ENCODE measurements around the gene TIGD4. TPM values are rescaled to one million over a fixed set of nuclear protein-coding genes. Genes with fewer than 3 reads are reported as not detected.

Gene TIGD4
- total RNA-seq, 2 donors from 2014 or later: 2.1 to 2.9 TPM

DNA sequence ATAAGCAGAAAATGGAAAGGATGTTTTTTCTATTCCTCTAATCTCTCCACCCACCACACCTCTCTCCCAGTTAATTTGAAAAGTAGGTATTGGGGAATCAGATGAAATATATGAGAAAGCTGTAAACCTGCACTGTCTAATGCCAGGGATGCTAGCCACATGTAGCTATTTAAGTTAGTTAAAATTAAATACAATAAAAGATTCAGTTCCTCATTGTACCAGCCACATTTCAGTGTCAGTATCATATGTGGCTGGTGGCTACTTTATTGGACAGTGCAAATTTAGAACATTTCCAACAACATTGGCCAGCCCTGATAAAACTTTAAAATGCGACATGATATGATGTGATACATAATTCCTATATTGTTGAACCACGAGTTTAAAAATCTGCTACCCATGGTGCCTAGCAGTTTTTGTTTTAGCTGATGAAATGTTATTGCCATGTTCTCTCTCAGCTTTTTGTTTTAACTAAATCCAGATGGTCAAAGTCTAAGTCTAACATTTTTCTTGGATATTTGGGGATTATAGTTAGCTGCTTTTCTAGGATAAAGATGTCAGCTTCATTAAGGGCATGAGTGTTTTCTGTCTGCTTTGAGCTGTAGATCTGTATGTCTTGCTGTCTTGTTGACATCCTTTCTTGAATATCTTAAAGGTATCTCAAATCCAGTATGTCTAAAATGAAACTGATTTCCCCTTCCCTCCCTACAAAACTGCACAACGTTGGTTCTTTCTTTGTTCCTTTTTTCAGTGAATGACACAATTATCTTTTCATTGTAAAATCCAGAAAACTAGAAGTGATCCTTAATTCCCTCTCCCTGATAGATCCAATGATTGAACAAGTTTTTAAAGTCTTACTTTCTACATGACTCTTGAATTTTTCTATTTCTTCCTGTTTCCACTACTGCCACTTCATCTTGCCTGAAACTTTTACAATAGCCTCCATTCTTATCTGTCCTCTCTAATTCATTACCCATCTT, 6.4 kb upstream of the TIGD4 start:
- H3K4me3 ChIP-seq (ENCODE audit: low read length): no peak overlapping the region
- 83 to 98% methylated on average over 1 to 3 of the region's 3 CpGs for WGBS, 2 experiments (ENCODE audit: insufficient coverage in 1 of 2, insufficient read length in 1 of 2)
- TF ChIP-seq, protein P1, sequence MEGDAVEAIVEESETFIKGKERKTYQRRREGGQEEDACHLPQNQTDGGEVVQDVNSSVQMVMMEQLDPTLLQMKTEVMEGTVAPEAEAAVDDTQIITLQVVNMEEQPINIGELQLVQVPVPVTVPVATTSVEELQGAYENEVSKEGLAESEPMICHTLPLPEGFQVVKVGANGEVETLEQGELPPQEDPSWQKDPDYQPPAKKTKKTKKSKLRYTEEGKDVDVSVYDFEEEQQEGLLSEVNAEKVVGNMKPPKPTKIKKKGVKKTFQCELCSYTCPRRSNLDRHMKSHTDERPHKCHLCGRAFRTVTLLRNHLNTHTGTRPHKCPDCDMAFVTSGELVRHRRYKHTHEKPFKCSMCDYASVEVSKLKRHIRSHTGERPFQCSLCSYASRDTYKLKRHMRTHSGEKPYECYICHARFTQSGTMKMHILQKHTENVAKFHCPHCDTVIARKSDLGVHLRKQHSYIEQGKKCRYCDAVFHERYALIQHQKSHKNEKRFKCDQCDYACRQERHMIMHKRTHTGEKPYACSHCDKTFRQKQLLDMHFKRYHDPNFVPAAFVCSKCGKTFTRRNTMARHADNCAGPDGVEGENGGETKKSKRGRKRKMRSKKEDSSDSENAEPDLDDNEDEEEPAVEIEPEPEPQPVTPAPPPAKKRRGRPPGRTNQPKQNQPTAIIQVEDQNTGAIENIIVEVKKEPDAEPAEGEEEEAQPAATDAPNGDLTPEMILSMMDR (conservative IDR thresholded peaks at IDR 0.05): no peak

DNA sequence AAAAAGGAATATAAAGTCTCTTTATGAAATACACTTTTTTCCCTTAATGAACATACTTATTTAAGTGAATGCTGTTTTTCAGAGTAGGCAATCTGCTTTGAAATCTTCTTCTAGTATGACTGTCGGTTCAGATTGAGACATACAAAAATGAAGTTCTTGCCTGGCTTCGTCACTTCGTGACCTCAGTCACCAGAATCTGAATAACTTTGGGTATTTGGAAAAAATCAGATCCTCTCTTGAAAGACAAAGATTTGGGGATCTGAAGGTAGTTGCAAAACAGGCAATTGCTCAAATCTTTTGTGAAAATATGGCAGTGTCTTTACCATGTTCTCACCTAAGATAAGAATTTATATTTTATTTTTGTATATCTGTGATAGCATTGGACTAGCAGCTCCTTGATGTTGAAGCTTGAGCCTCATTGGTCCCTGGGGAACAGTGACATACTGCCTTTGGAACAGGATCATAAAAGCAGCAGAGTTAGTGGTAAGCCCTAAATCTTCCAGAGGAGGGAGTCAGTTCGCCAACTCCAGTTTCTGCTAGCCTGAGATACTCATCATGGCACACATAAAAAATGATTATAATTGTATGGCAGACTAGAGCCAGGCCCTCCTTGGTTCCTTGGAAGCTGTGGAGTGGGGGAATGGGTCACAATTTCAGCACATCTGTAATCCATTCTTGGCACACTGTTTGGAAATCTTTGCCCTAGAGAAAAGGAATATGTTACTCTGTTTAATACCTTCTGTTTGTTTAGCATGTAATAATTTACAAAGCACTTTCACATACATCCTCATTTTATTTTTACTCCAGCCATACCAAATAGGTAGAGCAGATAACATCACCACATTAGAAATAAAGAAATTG, 5.2 kb upstream of the TIGD4 start:
- Mint-ChIP-seq H3K4me3 (no peak overlapping the region), H3K27ac (no peak overlapping the region), H3K27me3 (ENCODE audit: insufficient read depth) (no peaks in the 10 kb centered on the region), H3K36me3 (ENCODE audit: low read depth) (peaks cover 5% of the 10 kb centered on the region), H3K4me1 (peaks cover 14% of the 10 kb centered on the region), H3K9me3 (no peaks in the 10 kb centered on the region)
- peak; percentile 60 for DNase-seq
- H3K27me3 ChIP-seq (ENCODE audit: control insufficient read depth, insufficient read depth, low read length, poor library complexity, severe bottlenecking): no peaks in the 10 kb centered on the region
- no peaks in the 10 kb centered on the region for H3K9me3 ChIP-seq (ENCODE audit: control insufficient read depth, low read length)
- peaks cover 10% of the 10 kb centered on the region for H3K36me3 ChIP-seq (ENCODE audit: control insufficient read depth, insufficient read depth, low read length)
- TF ChIP-seq, protein P1 (conservative IDR thresholded peaks at IDR 0.05): peak; percentile 64
- no peaks in the 10 kb centered on the region for H3K4me1 ChIP-seq (ENCODE audit: control insufficient read depth, insufficient read depth, low read length)
- no peak overlapping the region for H3K9ac ChIP-seq (ENCODE audit: extremely low read depth, low read length, poor library complexity, severe bottlenecking)
- WGBS, 2 experiments (ENCODE audit: insufficient coverage in 1 of 2, insufficient read length in 1 of 2): 94 to 100% methylated on average over 3 to 4 of the region's 4 CpGs
- no peak overlapping the region for H3K27ac ChIP-seq (ENCODE audit: low read depth, low read length)
- no peak overlapping the region for H3K4me3 ChIP-seq (ENCODE audit: low read length)

More for the DNA sequence above, 6.4 kb upstream of the TIGD4 start:
- no peak overlapping the region for H3K27ac Mint-ChIP-seq
- H3K36me3 Mint-ChIP-seq (ENCODE audit: low read depth): peaks cover 5% of the 10 kb centered on the region
- H3K9me3 Mint-ChIP-seq: no peaks in the 10 kb centered on the region
- Histone ChIP-seq H3K27ac (ENCODE audit: low read depth, low read length) (no peak overlapping the region), H3K9ac (ENCODE audit: extremely low read depth, low read length, poor library complexity, severe bottlenecking) (no peak overlapping the region), H3K36me3 (ENCODE audit: control insufficient read depth, insufficient read depth, low read length) (peaks cover 10% of the 10 kb centered on the region), H3K27me3 (ENCODE audit: control insufficient read depth, insufficient read depth, low read length, poor library complexity, severe bottlenecking) (no peaks in the 10 kb centered on the region), H3K9me3 (ENCODE audit: control insufficient read depth, low read length) (no peaks in the 10 kb centered on the region), H3K4me1 (ENCODE audit: control insufficient read depth, insufficient read depth, low read length) (no peaks in the 10 kb centered on the region)
- no peaks in the 10 kb centered on the region for H3K27me3 Mint-ChIP-seq (ENCODE audit: insufficient read depth)
- H3K4me1 Mint-ChIP-seq: peaks cover 10% of the 10 kb centered on the region
- DNase-seq: no peak
- H3K4me3 Mint-ChIP-seq: no peak overlapping the region

DNA sequence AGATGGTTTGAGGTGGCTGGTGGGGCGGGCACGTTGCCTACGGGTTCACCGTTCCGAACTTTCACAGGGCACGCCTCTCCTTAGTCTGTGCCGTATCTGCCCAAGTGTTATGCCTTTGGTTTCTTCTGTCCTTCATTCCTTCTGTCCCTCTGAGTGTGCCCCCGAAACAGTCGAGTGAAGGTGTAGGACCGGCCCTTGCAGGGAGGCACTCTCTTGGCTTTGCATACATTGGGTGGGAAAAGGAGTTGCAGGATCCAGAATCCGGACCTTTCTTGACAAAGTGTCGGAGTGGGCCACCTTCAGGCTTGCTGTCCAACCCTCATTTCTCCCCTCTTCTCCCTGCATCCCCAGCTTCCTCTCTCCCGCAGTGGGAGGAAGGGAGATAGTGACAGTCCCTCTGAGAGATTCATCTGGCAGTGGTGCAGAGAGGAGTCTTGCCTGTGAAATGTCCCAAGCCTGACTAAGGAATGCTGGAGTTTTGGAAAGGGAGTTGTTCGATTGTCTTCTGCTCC, 793 bp upstream of the TIGD4 start:
- Mint-ChIP-seq H3K27ac (peak overlapping the region; percentile 100), H3K4me1 (peaks cover 36% of the 10 kb centered on the region), H3K36me3 (ENCODE audit: low read depth) (peaks cover 5% of the 10 kb centered on the region), H3K9me3 (no peaks in the 10 kb centered on the region), H3K4me3 (peak overlapping the region; percentile 99), H3K27me3 (ENCODE audit: insufficient read depth) (no peaks in the 10 kb centered on the region)
- peak overlapping the region; percentile 80 for H3K27ac ChIP-seq (ENCODE audit: low read depth, low read length)
- peaks cover 5% of the 10 kb centered on the region for H3K36me3 ChIP-seq (ENCODE audit: control insufficient read depth, insufficient read depth, low read length)
- peak overlapping the region; percentile 89 for H3K9ac ChIP-seq (ENCODE audit: extremely low read depth, low read length, poor library complexity, severe bottlenecking)
- no peaks in the 10 kb centered on the region for H3K9me3 ChIP-seq (ENCODE audit: control insufficient read depth, low read length)
- H3K27me3 ChIP-seq (ENCODE audit: control insufficient read depth, insufficient read depth, low read length, poor library complexity, severe bottlenecking): no peaks in the 10 kb centered on the region
- H3K4me3 ChIP-seq (ENCODE audit: low read length): peak overlapping the region; percentile 97
- DNase-seq: no peak
- TF ChIP-seq, protein P1 (conservative IDR thresholded peaks at IDR 0.05): no peak
- 0 to 1% methylated on average over 2 to 12 of the region's 14 CpGs for WGBS, 2 experiments (ENCODE audit: insufficient coverage in 1 of 2, insufficient read length in 1 of 2)
- H3K4me1 ChIP-seq (ENCODE audit: control insufficient read depth, insufficient read depth, low read length): peaks cover 6% of the 10 kb centered on the region

All from endodermal cell (in vitro differentiated cells).